SHP77 treated with DMSO at 0.1 percent for 48 hours (cell line): Measurements from ENCODE around the gene KRTAP10-2.
"Not testable (repeated sequence)": the region's sequence is repeated elsewhere in the genome, so short reads cannot be mapped to it uniquely, and the experiment has no call there.

Experiments
- DNase-seq: peaks from one replicate; lab custom pipeline; 2025; lab: John Stamatoyannopoulos, UW

The KRTAP10-2 gene

DNA sequence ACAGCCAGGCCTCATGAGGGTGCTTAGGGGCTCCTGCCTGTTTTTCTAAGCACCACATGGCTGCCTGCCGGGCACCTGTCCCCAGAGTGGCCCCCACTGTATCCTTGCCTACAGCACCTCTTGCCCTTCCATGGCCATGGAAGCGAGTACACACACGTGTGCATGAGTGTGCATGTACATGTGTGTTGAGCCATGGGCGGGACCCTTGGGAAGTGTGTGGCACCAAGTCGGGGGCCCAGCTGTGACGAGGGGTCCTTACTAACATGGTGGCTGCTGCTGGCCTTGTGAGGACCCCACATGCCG lies 37.1 kb downstream of the KRTAP10-2 start:
- DNase-seq: no peak

DNA sequence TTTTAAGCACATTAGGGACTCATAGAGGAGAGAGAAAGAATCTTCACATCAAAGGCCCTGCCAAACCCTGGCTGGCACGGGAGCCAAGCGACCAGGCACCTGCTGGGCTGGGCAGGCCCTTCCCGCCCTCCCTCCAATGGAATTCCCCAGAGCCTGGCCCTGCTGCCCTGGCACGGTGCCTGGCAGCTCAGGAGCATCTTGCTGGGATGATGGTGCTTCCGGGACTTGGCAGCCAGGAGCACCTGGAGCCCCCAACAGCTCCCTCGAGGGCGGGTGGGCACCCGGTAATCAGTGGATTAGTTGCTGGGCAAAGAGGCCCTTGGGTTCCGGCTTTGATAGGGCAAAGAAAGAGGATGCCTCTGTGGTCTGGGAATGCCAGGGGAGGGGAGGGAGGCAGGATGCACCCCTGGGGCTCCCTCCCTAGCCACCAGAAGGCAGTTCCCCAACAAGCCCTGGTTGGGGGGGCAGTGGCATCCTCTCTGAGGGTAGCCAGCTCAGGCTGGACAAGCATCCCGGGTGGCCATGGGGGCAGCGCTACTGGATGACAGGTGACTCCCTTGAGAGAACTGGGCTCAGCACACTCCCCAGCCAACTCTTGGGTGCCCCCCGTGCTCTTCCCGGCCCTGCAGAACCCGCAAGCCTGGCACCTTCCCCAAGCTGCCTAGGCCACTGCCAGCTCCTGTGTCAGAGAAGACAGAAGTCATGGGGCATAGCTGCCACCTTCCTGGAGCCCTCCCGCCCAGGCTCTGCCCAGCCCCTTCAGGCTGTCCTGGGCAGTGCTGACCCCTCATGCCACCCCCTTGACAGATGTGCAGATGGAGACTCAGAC lies 37.7 kb downstream of the KRTAP10-2 start:
- no peak for DNase-seq

DNA sequence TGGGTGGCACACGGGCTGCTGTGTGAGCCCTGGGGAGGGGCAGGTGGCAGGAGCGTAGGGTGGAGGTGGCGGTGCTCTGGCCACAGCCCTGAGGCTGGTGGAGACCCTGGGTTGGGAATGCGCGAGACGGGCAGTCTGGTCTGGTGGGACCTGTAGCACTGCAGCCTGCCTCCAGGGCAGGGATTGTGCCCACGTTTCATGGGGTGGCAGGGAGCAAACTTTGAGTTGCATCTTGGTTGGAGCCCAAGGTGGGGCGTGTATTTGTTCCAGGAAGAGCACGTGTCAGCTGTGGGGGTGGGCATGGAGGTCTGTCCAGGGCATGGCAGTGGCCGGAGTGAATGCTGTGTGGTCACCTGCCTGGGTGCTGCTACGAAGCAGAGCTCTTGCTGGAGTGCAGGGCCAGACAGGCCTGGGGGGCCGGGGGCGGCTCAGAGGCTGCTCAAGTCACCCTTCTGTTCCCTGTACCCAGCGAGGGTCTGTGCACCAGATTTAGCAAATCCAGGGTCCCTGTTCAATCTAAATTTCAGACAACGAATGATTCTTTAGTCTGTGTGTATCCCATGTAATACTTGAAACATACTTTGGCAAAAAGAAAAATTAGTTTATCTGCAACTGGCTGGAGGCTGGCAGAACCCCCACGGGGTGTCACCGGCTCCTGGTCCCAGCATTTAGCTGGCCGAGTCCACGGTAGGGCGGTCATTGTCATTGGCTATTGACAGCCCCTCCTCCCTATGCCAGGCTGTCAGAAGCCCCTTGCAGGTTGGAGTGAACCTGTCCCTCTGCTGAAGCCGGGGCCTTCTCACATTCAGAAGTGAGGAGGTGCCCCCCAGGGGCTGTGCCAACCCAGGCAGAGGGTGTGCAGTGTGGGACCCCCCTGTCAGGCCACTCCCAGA lies 38.6 kb downstream of the KRTAP10-2 start:
- DNase-seq: no peak

DNA sequence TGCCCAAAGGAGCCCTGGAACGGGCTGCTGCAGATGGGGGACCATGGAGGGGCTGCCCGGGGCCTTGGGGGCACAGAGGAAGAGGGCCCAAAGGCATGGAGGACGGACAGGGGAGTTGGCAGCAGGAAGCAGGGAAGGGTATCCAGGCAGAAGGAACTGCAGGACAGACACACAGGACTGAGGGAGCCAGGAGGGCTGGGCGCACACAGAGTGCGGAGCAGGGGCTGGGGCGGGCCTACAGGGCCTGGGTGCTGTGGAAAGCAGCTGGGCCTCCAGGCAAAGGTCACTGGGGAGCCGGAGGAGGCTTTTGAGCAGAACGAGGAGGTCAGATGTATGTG lies 39.4 kb downstream of the KRTAP10-2 start:
- no peak for DNase-seq

DNA sequence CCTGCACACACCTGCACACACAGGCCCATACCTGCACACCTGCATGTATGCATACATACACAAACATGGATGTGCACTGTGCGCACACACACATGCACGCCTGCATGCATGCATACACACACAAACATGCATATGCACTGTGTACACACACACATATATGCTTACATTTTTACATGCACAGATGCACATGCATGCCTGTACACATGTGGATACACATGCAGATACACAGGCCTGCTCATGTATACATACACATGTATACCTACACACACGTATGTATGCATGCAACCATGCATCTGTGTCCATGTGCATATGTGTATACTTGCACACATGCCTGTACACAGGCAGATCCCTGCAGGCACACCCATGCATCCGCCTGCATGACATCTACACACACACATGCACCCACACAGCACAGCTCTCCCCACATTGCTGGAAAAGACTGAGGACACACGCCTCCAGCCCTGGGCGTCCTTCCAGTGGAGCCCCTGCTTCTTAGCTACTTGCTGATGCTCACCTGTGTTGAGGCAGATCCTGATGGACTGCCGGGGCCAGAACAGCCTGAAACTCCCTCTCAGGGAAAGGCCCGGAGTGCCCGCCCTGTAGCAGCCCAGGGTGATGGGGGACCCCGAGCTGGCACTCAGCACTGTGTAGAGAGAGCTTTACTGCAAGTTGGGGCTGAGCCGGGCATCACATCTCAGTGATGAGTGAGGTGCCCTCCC lies 39.9 kb downstream of the KRTAP10-2 start:
- DNase-seq: no peak

DNA sequence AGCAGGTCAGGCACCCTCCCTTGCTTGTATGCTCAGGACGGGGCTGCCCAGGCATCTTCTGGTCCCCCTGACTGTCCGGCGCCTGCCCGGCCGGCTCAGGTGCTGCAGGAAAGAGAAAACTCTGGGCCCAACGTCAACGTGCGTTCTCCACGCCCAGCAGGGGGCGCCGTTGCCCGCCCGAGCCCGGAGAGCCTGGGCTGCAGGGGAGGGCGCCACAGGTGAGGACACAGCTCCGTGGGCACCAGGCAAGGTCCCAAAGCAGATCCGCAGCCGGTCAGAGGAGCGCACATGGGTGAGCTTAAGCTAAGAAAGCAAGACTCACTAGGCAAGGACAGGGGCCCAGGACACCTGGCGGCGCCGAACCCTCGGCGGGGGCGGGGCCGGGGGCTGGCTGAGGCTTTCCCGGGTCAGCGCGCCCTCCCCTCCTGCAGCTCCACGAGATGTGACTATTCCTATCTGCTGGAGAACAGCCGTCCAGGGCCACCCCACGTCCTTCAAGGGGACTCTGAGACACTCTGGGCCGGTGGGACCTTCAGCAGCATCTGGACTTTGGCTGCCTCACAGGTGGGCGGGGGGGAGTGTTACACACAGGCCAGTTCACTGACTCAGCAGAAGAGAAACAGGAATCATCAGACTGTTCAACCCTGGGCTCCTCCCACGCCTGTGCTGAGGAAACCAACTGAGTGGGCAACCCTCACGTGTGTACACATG lies 40.6 kb downstream of the KRTAP10-2 start:
- DNase-seq: peak; percentile 18

DNA sequence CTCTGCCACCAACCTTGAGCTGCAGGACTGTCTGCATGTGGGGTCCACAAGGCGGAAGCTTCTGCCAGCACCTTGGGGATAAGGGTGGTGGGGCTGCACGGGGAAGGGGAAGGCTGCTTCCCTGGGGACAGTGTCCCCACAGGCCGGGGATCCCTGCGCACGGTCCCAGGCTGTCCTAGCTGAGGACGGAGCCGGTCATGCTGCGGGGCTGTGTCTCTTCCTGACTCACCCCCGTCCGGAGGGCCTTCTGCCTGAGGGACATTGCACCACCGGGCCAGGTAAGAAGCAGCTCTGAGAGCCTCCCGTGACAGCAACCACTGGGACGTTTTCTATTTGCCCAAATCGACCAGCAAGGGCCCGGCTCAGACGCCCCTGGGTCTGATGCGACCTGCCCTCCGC lies 41.2 kb downstream of the KRTAP10-2 start:
- no peak for DNase-seq

DNA sequence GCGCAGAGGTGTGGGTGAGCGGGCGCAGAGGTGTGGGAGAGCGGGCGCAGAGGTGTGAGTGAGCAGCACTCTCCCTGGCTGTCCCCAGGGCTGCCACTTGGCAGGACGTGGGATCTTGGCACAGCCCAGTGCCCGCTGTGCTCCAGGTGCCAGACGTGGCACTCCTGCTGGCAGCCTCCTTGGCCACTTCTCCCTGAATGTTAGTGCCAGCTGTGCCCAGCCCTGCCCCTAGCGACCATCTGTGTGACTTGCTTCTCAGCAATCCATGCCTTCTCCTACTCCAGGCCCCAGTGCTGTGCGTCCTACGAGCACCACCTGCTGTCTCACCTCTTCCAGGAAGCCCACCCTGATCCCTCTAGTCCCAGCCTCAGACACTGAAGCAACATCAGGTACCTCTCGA lies 41.8 kb downstream of the KRTAP10-2 start:
- DNase-seq: peak; percentile 15

DNA sequence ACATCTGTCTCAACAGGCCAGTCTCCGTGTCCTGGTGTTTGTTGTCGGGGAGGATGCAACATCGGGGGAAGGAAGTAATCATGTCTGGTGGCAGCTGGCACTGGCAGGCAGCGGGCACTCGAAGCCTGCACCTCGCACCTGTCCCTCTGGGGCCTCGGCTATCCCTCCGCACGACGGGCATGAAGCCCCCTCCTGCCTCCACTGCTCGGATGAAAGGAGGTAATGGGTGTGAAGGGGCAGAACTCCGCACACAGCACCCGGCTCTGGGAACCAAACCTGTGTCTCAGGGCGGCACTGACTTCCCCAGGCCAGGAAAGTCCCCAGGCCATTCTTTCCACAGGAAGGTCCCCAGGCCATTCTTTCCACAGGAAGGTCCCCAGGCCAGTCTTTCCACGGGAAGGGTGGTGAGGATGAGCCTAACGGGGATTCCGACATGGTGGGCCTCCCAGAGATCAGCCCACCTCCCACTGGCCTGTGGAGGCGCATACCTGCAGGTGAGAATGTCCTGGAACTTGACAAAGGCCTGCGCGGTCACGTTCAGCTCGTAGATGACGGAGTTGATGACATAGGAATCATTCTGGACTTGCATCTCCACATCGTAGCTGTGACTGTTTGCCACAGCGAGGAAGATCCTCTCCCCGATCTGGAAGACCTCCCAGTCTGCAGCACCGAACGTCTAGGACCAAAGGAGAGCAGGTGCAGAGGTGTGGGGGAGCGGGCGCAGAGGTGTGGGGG lies 42.4 kb downstream of the KRTAP10-2 start:
- no peak for DNase-seq

DNA sequence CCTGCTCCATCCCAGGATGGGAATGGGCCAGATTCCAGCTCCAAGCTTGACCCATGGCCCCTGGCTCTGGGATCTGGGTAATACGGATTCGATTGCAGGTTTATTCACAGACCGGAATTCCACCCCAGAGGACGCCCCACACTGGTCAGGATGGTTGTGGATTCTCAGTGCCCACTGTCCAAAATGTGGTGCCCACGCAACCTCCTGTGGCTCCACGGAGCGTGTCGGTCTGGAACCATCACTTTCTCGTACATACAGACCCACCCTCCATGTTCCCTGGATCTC lies 42.9 kb downstream of the KRTAP10-2 start:
- DNase-seq: no peak

DNA sequence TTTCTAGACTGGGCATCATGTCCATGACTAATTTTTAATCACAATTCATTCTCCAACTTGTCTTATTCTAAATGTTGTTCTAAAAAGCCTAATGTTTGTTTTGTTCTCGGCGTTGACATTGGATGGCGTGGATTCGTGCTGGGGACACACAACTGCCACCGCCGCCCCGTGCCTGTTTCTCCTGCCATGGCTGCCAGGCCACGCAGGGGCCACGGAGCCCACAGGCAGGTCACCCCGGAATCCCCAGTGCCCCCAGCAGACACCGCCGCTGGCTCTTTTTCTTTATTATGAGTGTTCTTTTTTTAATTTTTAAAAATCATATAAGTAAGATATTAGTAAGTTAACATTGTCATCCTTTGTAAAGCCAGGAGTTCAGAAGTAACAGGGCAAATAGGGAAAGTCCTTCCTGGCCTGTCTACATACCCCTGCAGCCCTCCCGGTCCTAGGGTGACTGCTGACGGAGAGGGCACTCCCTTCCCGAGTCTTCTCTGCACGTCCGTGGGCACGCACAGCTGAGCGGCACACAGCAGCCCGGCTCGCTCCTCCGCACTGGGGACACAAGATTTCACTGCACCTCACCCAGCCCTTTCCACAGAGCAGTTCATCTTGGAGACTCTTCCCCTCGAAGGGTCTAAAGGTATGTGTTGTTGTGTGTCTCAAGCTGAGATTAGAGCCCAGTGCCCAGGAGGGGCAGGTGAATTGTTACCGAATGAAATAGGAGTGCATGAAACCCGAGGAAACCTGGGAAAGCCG lies 43.5 kb downstream of the KRTAP10-2 start:
- DNase-seq: no peak

DNA sequence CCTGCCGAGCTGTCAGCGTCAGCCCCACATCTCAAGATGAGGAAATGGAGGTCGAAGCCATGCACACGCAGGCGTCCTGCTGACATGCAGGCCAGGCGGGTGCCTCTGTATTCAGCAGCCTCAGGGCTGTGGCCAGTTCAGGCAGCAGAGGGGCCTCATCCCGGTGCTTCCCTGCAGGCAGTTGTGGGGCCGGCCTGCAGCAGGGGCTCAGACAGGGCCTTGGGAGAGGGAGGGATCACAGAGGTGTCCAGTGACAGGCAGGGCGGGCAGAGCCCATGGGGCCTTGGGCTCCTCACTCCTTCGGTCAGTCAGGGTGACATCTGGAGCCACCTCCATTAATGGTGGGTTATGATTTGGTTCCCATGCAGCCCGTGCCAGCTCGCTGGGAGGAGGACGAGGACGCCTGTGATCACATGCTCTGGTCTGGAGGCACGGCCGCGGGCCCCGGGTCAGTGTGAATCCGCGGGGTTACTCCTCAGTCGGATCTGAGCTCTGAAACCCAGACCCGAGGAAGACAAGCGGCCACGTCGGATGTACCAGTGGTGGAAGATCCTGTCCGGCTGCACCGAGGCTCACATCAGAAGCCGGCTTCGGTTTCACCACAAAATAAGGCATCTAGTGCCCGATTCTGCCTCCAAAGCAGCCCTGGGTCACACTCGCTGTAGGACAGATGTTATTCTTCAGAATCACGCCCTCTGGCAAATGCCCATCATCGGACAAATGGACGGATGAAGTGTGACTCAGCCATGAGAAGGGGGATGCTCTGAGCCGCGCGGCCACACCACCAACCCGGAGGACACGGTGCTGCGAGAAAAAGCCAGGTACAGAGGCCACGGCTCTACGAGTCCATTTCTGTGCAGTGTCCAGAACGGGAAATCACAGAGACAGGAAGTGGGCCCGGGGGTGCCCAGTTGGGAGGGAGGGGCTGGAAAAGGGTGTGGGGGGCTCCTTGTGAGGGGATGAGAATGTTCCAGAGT lies 44.7 kb downstream of the KRTAP10-2 start:
- no peak for DNase-seq

DNA sequence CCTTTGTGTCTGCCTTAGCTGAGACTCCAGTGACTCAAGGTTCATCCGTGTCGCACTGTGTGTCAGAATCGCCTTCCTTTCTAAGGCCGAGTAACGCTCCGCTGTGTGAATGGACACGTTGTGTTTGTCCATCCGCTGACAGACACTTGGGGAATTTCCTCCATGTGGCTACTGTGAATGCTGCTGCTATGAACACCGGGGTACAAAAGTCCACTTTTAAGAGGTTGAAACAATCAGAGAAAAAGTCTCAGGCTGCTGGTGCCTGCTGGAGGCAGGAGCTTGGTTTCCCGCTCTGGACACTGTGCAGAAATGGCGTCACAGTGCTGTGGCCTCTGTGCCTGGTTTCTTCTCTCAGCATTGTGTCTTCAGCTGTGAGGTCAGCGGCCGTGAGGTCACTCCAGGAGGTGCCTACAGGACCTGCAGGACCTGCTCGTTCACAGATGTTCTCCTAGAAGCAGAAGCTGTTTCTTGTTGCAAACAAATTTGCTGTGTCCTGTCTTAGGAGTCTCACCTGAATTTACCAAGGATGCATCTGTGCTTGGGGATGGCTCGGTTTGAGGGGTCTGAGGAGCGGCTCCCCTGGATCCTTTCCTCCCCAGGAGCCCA lies 45.5 kb downstream of the KRTAP10-2 start:
- DNase-seq: no peak

DNA sequence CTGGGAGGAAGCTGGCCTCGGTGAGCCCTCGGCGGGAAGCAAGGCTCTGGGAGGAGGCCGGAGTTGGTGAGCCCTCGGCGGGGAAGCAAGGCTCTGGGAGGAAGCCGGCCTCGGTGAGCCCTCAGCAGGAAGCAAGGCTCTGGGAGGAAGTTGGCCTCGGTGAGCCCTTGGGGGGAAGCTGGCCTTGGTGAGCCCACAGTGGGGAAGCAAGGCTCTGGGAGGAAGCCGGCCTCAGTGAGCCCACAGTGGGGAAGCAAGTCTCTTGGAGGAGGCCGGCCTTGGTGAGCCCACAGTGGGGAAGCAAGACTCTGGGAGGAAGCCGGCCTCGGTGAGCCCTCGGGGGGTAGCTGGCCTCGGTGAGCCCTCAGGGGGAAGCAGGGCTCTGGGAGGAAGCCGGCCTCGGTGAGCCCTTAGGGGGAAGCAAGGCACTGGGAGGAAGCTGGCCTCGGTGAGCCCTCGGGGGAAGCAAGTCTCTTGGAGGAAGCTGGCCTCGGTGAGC lies 47.4 kb downstream of the KRTAP10-2 start:
- DNase-seq: no peak

DNA sequence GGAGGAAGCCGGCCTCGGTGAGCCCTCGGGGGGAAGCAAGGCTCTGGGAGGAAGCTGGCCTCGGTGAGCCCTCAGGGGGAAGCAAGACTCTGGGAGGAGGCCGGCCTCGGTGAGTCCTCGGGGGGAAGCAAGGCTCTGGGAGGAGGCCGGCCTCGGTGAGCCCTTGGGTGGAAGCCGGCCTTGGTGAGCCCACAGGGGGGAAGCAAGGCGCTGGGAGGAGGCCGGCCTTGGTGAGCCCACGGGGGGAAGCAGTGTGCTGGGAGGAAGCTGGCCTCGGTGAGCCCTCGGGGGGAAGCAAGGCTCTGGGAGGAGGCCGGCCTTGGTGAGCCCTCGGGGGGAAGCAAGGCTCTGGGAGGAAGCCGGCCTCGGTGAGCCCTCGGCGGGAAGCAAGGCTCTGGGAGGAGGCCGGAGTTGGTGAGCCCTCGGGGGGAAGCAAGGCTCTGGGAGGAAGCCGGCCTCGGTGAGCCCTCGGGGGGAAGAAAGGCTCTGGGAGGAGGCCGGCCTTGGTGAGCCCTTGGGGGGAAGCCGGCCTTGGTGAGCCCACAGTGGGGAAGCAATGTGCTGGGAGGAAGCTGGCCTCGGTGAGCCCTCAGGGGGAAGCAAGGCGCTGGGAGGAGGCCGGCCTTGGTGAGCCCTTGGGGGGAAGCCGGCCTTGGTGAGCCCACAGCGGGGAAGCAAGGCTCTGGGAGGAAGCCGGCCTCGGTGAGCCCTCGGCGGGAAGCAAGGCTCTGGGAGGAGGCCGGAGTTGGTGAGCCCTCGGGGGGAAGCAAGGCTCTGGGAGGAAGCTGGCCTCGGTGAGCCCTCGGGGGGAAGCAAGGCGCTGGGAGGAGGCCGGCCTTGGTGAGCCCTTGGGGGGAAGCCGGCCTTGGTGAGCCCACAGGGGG lies 48.1 kb downstream of the KRTAP10-2 start:
- not testable (repeated sequence) for DNase-seq

DNA sequence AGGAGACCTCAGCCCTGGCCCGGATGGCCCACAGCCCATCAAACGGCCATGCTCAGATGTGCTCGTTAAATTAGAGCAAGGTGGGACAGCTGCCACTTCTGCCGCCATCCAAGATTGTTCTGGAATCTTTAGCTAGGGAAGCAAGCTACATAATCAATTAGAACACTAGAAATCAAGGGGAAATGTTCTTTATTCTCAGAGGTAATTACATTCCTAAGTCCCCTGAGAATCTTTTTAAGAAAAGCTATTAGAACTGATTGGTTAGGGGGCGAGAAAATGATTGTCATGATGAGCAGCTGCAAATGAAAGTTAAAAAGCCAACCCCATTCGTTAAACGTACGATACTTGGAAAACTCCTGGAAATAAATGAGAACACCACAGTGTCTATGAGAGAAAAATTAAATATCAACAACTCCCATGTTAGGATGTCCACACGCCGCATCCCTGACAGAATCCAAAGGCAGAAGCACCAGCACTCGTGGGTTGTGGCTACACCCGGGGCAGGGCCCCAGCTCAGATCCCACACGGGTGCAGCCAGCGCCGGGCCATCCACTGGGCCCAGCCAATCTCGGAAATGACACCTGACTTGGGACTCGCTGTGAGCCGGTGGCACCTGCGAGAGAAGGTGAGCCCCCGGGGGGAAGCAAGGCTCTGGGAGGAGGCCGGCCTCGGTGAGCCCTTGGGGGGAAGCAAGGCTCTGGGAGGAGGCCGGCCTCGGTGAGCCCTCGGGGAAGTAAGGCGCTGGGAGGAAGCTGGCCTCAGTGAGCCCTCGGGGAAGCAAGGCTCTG lies 48.9 kb downstream of the KRTAP10-2 start:
- DNase-seq: no peak
